Activated CD8-positive, alpha-beta memory T cell treated with anti-CD3 and anti-CD28 coated beads, Interleukin-2, amount 50 U/mL, for 24 hours (primary cell): ENCODE measurements around the gene CDH4.

Experiments used
- DNase-seq: peaks from one replicate; pipeline ENCODE4 v3.0.0-alpha.2; 2020; ENCODE audit errors: extremely low read depth

The CDH4 gene

DNA sequence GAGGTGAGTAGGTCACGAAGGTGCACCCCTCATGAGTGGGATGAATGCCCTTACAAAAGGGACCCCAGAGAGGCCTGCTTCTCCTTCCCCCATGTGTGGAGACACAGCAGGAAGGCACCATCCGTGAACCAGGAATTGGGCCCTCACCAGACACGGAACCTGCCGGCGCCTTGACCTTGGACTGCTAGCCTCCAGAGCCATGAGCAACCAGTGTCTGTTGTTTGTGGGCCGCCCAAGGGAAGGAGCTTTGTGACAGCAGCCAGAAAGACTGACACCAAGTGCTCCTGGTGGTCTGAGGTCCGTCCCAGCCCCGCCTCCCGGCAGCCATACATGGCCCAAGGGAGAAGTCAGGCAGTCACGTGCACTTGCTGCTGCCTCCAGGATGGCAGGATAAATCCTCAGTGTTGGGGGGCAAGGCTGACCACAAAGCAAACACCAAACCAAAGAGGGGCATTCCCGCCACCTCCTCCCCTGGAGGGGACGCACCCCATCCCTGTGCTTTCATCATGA is 29.3 kb downstream of the CDH4 start:
- DNase-seq: no peak

DNA sequence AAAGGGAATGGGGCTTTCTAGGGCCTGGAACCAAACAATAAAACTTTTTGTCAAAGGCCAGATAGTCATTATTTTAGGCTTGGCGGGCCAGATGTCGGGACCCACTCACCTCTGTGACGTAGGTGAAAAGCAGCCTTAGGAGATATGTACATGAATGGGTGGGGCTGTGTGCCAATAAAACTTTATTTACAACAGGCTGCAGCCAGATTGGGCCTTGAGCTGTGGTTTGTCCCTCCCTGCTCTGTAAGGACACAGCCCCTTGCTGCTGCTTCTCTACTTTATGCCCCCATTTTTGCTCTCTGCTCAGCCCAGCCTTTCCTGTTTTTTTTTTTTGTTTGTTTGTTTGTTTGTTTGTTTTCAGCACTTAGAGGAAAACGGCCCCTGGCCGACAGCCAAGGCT is 32.7 kb downstream of the CDH4 start:
- DNase-seq: no peak

DNA sequence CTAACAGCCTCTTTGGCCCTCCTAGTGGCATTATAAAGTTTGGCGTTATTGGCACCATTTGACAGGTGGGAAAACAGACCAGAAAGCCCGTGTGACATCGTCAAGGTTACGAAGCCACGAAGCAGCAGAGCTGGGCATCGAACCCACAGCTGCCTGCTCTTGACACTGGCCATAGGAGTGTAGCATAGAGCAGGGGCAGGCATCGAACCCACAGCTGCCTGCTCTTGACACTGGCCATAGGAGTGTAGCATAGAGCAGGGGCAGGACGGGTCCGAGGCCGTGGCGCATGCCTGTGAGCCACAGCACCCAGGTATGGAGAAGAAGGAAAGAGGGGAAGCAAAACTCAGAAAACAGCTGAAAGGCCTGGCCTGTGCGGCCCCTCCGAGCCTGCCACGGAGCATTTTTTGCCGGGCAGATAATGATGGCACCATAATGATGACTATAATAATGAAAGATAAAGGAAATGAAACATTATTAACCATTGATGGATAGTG is 33.1 kb downstream of the CDH4 start:
- DNase-seq: no peak

DNA sequence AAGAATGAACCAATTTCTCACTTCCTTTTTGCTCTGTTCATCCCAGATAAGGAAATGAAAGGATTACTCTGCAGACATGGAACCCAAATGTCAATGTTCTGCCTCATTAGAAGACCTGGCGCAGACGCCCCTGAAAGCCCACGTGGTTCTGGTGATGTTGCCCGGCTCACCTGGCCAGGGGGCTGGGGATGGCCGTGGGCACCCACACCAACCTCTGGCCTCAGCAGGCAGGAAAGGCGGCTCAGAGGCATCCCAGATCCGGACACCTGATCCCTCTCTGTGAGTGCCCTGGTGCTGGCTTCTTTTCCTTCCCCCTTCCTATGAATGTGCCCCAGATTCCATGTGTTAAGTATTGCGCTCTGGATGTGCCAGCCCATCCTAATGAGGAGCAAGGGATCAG is 33.6 kb downstream of the CDH4 start:
- DNase-seq: no peak

DNA sequence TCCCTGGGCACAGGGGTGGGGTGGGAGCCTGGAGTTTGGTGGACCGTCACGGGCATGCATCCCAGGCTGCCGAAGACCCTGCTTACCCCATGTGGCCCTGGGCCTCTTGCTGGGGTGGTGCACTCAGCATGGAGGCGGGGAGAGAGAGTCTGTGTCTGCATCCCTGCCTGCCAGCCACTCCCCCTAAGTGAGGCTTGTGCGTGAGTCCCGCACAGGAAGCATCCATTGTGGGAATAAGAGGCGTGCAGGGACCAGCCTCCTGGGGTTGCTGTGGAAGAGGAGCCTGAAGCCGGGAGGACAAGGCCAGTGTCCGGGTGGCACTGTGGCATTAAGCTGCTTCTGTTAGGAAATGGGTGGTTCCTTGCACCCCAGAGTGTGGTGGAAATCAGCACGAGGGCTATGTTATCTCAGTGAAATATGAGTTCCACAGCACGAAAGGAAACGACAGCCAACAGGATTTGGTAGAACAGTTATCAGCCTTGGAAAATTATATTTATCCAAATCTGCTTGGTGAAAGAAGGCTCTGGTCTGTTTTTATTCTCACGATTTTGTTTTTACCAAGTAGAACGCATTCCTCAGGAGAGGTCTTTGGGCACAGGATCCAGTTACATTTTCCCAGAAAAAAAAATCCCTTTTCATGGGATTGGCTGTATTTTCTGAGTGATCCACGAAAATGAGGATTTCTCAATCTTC is 35.7 kb downstream of the CDH4 start:
- DNase-seq: no peak

DNA sequence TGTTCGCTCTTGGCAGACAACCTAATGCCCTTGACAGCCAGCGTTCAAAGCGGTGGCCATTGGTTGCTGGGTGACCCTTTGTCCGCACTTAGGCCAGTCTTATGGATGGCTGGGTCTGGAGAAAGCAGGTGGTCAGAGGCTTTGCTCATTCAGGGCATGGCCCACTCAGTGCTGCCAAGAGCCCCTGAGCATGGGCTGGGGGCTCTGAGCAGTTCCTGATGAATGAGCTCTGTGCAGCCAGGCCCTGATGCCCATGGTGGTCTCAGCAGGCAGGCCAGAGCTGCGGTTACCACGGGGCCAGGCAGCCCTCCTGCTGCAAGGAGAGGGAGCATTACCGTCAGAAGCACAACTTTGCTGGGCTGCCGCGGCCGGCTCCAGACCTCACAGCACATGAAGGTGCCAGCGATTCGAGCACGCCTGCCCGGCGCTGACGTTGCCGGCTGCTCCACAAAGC is 36.3 kb downstream of the CDH4 start:
- no peak for DNase-seq

DNA sequence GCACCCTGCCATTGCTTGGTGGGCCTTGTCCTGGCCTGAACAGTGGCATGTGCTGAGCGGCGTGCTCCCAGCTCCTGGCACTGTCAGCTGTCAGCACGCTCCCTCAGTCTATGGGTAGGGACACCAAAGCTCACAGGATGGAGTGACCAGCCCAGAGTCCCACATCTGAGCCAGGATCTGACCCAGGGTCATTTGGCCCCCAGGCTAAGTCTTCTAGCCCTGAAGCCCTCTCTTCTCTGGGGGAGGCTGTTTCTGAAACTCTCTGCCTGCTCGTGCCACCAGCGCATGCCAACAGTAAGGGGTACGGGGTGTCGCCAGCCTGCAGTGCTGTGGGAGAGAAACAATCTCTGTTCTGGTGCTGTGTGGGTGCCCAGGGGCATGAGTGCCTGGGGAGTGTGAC is 37.1 kb downstream of the CDH4 start:
- no peak for DNase-seq

DNA sequence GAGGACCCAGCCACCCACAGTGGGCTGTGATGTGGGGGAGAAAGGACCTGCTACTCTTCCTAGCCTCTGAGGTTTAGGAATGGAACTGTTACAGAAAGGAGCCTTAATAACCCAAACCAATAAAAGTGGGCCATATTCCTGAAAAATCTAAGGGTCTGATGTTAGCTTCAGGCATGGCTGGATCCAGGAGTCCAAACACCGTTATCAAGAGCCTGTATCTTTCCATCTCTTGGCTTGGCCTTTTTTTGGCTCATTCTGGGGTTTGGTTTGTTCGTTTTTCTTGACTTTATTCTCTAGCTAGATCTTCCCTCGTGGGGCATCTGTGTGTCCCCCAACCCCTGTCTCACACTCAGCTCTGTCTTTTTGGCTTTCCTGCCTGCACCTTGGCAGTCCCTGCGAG is 38.7 kb downstream of the CDH4 start:
- no peak for DNase-seq

DNA sequence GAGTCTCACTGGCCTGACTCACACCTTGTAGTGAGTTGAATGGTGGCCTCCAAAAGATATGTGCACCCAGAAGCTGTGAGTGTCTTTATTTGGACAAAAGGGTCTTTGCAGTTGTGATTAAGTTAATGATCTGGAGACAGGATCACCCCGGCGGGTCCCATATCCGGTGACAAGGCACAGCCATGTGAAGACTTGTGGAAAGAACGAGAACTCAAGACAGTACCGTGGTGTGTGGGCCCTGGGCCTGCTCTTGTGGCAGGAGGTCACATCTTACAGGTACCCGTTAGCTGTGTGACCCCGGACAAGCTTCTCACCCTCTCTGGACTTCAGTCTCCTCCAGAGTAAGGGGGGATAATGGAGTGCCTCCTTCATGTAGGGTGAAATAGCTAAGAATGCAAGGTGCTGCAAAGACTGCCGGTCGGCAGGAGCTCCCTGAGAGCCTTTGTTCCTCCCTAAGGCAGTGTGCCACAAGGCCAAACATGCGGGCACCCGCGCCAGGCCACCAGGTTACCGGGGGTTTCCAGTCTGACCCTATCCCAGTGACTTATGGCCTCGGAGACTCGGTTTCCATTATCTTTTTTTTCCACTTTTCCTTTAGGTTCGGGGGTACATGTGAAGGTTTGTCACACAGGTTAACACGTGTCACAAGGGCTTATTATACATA is 39.2 kb downstream of the CDH4 start:
- no peak for DNase-seq

DNA sequence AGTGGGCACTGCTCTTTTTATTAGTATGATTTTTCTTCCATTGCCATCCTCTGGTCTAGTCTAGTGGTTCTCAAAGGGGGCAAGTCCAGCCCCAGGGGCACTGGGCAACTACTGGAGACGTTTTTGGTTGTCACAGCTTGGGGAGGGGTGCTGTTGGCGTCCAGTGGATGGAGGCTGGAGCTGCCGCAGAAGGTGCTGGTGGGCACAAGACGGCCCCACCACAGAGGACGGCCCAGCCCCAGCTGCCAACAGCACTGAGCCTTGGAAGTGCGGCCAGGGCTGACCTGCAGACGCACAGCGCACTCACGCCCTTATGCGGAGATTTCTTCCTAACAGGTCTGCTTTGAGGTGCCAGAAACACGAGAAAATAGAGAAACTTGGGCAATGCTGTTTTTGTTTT is 40.3 kb downstream of the CDH4 start:
- DNase-seq: no peak

DNA sequence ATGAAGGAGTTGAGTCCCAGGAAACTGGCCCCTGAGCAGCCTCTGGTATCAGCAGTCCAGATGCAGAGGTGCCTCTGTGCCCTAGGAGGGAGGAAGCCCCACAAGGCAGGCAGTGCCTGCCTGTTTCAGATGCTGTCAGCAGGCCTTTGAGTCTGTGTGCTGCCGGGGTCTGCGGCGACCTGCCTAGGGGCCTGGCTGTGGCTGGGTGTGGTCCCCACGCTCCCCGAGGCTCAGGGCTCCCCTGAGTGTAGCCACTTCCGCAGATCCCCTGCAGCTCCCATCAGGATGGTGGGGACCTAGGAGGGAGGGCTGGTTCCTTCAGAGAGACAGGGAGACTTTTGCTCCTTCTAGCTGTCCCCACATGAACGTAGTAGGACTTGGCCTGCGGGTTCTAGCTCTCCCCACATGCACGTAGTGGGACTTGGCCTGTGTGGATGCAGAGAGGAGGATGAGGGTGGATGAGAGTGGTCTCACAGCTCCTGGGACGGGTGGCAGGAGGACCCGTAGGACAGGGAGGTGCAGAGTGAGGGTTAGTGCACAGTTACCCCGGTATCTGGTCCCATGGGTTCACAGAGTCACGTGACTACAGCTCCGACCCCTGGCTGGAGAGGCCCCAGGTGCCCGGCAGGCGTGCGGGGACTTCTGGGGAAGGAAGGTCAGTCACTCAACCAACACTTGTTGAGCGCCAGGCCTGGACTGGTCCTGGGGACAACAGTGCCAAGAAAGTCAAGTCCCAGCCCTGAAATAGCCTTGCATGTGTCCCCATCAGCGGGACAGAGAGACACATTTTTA is 41.0 kb downstream of the CDH4 start:
- no peak for DNase-seq

DNA sequence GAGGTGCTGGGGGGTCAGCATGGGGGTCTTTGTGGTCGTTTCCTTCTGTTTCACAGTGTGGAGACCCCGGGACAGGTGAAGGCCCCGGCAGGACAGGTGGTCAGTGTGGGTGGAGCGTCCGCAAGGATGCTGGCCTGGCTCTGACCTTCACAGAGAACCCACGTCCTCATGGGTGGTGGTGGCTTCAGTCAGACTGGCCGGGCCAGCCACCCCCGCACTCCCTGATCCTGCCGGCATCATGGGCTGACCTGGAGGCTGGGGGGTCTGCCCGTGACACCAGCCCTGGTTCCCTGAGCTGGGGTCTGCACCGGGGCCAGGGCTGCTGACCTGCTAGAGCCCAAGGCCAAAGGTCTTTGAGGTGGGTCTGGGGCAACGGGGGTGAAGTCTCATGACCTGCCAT is 41.9 kb downstream of the CDH4 start:
- DNase-seq: no peak

DNA sequence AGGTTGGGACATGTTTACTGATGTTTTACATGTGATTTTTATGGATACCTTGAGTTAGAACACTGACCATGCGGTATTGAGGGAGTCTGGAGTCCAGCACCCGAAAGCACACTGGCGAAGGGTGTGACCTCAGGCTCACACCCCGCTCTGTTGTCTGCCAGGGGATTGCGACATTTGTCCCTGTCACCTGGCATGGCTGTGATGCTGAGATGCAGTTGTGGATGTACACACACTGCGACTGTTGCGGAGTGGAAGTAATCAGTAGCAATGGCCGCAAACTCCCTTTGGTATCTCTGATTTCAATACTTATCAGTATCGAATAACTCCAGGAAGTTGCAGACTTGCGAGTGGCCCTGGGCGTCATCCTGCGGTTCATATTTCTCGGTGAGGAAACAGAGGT is 43.2 kb downstream of the CDH4 start:
- DNase-seq: no peak

DNA sequence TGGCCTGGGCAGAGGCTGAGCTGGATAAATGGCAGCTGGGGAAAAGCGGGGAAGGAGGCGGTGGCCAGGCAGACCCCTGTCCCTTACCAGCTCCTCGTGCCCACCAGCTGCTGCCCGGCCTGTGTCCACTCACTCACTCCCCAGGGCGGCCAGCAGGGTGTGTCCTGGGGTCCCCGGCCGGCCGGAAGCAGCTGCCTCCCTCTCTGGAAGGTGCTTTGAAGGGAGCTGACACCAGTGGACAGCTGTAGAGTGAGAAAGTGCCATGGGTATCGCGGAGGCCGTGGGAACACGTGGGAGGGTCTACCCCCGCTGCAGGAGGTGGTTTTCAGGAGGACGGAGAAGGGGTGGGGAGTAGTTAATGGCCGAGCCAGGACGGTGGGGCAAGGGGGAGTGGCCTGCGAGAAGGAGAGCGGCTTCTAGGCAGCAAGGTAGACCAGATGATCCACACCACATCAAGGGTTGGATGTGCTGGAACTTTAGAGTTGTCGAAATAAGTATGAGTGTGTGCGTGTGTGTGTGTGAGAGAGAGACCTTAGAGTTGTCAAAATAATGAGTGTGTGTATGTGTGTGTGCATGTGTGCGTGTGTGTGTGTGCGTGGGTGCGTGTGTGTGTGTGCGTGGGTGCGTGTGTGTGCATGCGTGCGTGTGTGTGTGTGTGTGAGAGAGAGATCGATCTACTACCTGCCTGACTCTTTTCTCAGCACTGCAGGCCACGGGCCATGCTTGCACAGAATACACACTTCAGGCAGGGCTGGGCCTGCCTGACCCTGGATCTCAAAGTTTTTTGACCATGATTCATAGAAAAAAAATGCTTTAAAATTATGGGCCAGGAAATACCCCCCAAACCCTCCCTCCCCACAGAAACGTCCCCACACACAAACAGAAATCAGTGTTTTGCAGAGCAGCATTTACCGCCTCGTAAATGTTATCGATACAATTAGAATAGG is 43.9 kb downstream of the CDH4 start:
- DNase-seq: no peak

DNA sequence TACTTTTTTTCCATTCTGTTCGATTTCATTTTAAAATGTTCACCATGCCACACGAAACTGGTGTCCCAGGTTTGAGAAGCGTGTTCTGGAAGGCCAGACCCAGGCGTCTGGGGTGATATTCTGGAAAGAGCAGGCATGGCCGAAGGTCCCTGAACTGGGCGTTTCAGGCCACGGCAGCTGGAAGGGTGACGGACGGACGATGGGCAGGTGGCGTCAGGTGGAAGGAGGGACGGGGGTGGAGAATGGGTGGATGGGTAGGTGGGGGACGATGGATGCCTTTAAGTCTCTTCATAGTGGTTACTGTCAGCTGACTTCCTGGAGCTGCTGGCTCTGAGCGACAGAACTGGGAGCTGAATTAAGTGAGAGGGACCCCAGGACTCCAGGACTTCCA is 44.6 kb downstream of the CDH4 start:
- DNase-seq: no peak

DNA sequence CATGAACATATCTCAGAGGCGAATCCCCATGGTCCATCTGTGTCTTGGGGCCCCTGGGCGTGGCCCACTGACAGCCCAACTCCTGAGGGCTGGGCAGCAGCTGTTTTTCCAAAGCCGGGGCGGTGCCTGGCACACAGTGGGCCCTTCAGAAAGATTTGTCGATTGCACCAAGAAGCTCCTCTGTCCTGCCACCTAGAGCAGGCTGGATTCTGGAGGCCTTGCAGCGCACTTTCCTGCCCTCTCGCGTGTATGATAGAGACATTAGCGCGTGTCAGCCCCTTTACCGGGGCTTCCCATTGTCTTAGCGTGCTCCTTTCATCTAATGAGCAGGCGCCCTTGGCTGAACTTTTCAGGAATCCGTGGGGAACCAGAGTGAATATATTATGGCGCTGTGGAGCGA is 45.4 kb downstream of the CDH4 start:
- no peak for DNase-seq

DNA sequence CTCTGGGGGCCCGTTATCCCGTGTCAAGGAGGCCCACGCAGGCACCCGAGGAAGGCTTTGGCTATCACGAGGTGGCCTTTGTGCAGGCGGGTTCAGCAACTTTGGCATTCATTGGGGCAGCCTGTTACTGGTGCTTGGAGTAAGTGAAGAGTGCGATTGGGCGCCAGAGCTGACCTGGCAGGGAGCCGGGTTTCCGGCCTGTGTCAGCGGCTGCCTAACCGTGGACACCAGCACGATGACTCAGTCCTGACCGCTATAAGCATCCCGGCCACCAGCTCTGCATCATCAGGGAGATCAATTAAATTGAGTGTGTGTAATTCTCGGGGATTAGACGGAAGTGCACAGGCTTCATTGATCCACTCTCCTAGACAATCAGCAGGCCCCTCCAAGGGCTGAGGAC is 45.9 kb downstream of the CDH4 start:
- DNase-seq: no peak

DNA sequence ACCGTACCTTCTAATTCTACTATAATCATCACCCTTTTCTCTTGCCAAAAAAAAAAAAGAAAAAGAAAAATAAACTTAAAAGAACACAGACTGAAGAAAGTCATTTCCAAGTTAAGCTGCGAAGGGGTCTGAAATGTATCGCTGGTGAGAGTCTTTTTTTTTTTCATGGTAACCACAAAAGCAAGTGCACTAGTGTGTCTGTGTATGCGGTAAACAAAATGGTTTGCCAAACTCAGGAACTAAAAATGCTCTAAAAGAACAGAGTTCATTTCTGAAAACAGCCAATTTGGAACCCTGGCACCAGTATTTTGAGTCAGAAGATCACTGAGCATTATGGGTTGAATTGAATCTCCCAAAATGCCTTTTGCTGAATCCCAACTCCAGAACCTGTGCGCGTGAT is 46.6 kb downstream of the CDH4 start:
- DNase-seq: no peak

DNA sequence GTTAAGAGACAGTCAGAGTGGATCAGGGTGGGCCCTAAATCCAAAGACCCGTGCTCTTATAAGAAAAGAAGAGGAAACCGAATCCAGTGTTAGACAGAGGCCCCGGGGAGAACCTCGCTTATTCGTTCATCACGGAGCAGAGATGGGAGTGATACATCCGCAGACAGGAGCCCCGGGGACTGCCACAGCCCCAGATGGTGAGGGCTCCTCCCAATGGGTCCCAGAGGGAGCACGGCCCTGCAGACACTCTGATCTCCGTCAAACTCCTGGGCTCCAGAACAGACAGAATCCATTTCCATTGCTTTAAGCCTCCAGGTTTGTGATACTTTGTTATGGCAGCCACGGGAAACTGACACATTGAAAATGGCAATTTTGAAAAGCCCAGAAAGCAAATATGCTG is 47.0 kb downstream of the CDH4 start:
- DNase-seq: no peak

DNA sequence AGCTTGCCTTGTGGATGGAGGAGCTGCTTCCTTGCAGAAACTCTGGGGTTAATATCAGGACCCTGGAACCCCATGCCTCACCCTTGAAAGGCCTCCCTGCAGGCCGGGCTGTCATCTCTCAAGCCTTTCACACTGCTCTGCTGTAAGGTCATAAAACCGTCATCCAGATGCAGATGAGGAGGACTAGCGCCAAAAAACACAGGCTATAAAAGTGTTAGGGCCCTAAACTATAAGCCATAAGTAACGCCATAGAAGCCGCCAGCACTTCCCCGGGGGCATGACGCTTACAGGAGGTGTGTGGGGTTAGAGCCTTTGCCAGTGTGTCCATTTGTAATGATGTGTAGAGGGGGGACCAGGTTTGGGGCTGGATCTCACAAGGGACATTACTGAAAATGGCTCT is 47.6 kb downstream of the CDH4 start:
- no peak for DNase-seq

DNA sequence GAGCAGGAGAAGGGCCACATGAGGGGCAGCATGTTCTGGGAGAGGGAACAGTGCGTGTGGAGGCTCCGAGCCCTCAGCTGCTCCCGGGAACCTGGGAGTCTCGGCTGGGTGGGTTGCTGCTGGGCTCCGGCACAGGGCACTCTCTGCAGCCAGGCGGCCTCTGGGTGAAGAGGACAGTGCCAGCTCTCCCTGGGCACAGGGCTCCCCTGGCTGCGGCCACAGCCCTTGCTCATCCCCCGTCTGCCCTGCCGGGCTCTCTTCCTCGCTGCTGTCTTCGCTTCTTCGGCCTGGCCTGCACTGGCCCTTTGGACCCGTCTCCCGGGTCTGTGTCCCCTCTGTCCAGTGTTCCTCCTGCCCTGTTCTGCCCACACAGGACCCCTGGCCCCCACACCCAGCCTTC is 48.2 kb downstream of the CDH4 start:
- DNase-seq: no peak

DNA sequence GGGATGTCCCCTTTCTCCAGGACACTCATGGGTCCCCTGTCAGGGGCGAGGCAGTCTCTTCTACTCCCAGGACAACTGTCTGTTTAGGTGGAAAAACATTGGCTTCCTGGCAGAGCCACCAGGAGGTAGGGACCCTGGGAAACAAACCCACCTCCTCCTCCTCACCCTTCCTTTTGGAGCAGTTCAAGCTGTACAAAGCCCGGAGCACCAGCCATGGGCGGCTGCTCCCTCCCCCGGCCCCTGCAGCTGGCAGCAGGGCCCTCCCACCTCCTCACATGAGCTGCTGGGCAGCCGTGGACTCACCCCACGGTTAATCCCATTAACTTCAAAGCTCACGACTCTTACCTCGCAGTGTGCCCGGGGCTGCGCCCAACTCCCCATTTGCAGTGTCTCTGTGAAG is 48.6 kb downstream of the CDH4 start:
- DNase-seq: no peak
